Measurements from ENCODE around the gene RASAL1.
"Not testable (repeated sequence)": the region's sequence is repeated elsewhere in the genome, so short reads cannot be mapped to it uniquely, and the experiment has no call there.

RASAL1 gene

DNA sequence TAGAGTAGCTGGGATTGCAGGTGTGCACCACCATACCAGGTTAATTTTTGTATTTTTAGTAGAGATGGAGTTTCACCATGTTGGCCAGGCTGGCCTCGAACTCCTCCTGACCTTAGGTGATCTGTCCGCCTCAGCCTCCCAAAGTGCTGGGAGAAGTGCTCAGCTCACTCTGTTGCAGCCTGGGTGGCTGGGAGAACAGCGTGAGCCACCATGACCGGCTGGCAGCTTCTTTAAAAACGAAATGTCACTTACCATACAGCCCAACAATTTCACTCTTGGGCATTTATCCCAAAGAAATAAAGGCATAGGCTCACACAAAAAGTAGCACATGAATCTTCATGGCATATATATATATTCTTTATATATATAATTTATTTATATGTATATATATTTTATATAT lies 9.2 kb upstream of the RASAL1 start:
- TF ChIP-seq, protein P1, sequence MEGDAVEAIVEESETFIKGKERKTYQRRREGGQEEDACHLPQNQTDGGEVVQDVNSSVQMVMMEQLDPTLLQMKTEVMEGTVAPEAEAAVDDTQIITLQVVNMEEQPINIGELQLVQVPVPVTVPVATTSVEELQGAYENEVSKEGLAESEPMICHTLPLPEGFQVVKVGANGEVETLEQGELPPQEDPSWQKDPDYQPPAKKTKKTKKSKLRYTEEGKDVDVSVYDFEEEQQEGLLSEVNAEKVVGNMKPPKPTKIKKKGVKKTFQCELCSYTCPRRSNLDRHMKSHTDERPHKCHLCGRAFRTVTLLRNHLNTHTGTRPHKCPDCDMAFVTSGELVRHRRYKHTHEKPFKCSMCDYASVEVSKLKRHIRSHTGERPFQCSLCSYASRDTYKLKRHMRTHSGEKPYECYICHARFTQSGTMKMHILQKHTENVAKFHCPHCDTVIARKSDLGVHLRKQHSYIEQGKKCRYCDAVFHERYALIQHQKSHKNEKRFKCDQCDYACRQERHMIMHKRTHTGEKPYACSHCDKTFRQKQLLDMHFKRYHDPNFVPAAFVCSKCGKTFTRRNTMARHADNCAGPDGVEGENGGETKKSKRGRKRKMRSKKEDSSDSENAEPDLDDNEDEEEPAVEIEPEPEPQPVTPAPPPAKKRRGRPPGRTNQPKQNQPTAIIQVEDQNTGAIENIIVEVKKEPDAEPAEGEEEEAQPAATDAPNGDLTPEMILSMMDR (IDR thresholded peaks at IDR 0.05; ENCODE audit: extremely low read depth, missing control alignments) = no peak
- no peak for DNase-seq (ENCODE audit: low spot score)

DNA sequence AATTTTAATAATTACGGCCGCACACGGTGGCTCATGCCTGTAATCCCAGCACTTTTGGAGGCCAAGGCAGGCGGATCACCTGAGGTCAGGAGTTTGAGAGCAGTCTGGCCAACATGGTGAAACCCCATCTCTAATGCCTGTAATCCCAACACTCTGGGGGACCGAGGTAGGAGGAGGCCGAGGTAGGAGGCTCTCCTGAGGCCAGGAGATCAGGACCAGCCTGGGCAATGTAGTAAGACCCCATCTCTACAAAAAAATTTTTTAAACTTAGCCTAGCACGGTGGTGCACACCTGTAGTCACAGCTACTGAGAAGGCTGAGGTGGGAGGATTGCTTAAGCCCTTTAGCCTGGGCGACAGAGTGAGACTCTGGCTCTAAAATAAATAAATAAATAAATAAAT lies 8.4 kb upstream of the RASAL1 start:
- TF ChIP-seq, protein P1 (IDR thresholded peaks at IDR 0.05; ENCODE audit: extremely low read depth, missing control alignments) = no peak
- no peak for DNase-seq (ENCODE audit: low spot score)

DNA sequence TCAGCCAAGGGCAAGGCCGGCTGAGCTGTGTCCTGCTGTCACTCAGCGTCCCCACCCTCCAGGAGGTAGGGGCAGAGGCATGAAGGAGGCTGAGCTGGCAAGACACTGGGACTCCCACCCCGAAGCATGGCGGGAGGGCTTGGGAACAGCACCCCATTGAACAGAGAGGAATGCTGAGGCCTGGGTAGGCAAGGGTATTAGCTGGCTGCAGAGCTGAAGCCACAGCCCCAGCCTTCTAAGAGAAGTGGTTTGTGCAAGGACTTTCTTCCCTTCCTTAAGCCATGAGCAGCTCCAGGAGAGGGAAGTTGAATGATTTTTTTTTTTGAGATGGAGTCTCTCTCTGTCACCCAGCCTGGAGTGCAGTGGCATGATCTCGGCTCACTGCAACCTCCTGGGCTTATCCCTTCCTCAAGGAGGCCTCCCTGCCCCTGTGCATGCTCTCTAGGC lies 7.3 kb upstream of the RASAL1 start:
- no peak for DNase-seq (ENCODE audit: low spot score)
- TF ChIP-seq, protein P1 (IDR thresholded peaks at IDR 0.05; ENCODE audit: extremely low read depth, missing control alignments) = no peak

DNA sequence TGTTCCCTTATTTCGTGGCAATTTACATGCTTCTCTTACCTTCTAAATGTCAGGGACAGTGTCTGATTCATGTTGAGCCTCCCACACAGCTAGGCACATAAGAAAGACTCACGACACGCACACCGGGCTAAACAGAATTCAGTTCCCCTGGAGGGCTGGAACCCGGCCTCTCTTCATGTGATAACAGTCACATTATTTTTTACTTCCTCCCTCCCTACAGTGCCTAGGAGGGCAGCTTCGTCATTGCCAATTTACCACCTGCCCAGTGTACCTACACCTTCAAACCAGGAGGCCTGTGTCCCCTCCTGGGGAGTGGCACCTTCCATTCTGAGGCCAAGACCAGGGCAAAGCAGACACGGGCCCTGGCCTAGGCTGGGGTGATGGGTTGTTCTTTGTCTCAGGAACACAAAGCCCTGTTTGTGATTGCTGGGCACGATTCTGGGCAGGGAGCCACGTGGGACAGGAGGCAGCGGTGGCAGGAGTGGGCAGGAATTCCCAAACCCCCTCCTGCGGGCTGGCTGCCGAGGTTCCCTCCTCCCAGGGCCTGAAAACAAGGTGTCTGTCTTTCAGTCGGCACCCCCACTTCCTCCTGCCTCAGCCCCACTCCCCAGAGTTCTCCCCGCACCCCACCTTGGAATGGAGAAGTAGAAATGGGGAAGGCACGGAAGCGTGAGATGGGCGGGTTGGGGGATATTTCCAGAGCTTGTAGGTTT lies 6.8 kb upstream of the RASAL1 start:
- DNase-seq (ENCODE audit: low spot score) = no peak
- TF ChIP-seq, protein P1 (IDR thresholded peaks at IDR 0.05; ENCODE audit: extremely low read depth, missing control alignments) = no peak

DNA sequence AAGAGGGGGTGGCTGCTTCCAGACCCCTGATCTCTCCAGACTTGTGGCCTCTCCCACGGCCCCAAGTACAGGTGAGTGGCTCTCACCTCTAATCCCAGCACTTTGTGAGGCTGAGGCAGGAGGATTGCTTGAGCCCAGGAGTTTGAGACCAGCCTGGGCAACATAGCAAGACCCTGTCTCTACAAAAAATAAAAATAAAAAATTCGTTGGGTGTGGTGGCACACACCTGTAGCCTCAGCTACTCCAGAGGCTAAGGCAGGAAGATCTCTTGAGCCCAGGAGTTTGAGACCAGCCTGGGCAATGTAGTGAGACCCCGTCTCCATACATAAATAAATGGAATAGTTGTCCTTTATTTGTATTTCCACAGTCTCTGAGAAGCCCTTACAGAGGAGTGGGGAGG lies 6.2 kb upstream of the RASAL1 start:
- not testable (repeated sequence) for DNase-seq (ENCODE audit: low spot score)

DNA sequence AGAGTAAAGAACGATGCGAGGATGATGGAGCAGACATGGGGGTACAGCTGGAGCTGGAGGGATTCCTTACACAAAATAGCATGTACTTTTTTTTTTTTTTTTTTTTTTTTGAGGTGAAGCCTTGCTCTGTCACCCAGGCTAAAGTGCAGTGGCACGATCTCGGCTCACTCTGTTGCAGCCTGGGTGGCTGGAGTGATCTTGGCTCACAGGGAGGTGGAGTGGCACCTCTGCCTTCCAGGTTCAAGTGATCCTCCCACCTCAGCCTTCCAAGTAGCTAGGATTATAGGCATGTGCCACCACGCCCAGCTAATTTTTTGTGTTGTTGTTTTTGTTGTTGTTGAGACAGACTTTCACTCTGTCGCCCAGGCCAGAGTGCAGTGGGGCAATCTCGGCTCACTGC lies 5.1 kb upstream of the RASAL1 start:
- TF ChIP-seq, protein P1 (IDR thresholded peaks at IDR 0.05; ENCODE audit: extremely low read depth, missing control alignments) = no peak
- DNase-seq (ENCODE audit: low spot score) = no peak

DNA sequence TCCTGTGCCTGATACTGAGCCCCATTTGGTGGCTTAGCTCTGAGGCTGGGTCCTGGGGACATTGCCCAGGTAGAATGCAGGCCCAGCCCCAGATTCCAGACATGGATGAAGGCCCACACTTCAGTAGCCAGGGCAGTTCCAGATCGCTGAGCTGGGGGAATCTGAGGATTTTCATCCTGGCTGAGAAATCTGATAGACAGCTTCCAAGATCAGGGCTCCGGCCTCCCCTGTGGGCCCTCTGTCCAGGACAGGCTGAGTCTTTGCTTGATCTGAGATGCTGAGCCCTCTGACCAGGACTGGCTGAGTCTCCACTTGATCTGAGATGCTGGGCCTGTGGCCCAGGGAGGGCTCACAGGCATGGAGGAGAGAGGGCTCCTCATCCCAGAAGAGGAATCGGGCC lies 3.3 kb upstream of the RASAL1 start:
- no peak for DNase-seq (ENCODE audit: low spot score)
- TF ChIP-seq, protein P1 (IDR thresholded peaks at IDR 0.05; ENCODE audit: extremely low read depth, missing control alignments) = no peak
